Thyroid gland (tissue), 4 donors: Measurements from ENCODE around the gene ATF3.

Experiments
- CTCF ChIP-seq, 6 experiments: fragments of 200-600 bp in 3 of 6; fragments of 450-650 bp in 3 of 6; sonication (generic) in 3 of 6; IDR thresholded peaks; one replicate each; pipeline ENCODE4 v1.5.1; 2016 to 2019; ENCODE audit warnings: antibody characterized with exemption in 6 of 6, mild to moderate bottlenecking in 2 of 6, inconsistent platforms in 1 of 6, moderate library complexity in 1 of 6
- POLR2A ChIP-seq, 2 donors: fragments of 450-650 bp; IDR thresholded peaks; one replicate each; pipeline ENCODE4 v1.6.1; 2017; ENCODE audit warnings: antibody characterized with exemption in 2 of 2, mild to moderate bottlenecking in 2 of 2, moderate library complexity in 1 of 2

GRCh38 chr1:212595229-212595628, 13.3 kb upstream of the ATF3 start:
- no peak for TF ChIP-seq POLR2A (IDR thresholded peaks at IDR 0.05)
- TF ChIP-seq CTCF (IDR thresholded peaks at IDR 0.05), result no peak
